Kidney epithelial cell (primary cell): Measurements from ENCODE around the gene TCF7L1. TPM values are rescaled to one million over a fixed set of nuclear protein-coding genes. Genes with fewer than 3 reads are reported as not detected.

ENCODE experiments used
- DNase-seq: peaks from one replicate; pipeline ENCODE4 v3.0.0-alpha.2; 2010; ENCODE audit warnings: low read depth
- H3K27me3 ChIP-seq: 2 replicates; pipeline ENCODE4 v1.6.0; 2011; ENCODE audit warnings: low read length; ENCODE audit not compliant: control insufficient read depth, insufficient read depth
- H3K36me3 ChIP-seq: 2 replicates; pipeline ENCODE4 v1.5.1; 2011; ENCODE audit warnings: low read length; ENCODE audit not compliant: control insufficient read depth, insufficient read depth
- H3K4me3 ChIP-seq: 2 replicates; pipeline ENCODE4 v1.5.1; 2011; ENCODE audit warnings: low read depth, mild to moderate bottlenecking, control low read depth, low read length
- total RNA-seq: library from RNA; depleted of rRNA; stranded (reverse); fragments of >200 nt; gene quantifications from 2 replicates; pipeline ENCODE4 v1.2.3, GENCODE V29; 2015
- TF ChIP-seq, protein P1 (sequence below): IDR thresholded peaks from 2 replicates; pipeline ENCODE4 v1.5.1; 2011; ENCODE audit warnings: mild to moderate bottlenecking, moderate library complexity, low read length, control low read depth, inconsistent platforms; ENCODE audit not compliant: insufficient read depth, poor library complexity, severe bottlenecking

The TCF7L1 gene
- total RNA-seq, 1 donor from 2014 or later = 4.3 TPM

DNA sequence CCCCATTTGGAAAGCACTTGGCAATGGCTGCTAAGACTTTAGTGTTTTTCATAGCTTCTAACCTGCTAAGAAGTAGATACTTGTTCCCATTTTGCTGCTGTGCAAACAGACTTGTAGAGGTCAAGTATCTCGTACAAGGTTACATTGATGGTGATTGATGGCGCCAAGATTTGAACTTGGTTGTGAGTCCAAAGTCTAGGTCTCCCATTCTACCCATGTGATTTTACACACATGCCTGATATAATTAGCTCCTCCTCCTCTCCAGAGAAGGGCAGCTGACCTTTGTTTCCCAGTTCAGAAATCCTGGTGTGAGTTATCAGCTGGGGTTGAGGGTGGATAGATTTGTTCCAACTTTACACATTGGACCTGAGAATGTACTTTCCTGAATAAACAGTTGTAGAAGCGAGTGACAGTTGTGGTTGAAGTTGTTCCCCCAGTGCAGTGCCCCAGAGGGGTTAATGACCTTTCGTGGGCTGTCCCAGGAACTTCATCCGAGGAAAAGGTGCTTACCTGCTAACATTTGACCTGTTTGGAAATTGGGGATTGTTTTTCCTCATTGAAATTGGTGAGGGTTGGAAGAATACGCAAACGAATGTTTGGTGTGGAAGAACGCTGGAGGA is 10.4 kb downstream of the TCF7L1 start:
- TF ChIP-seq, protein P1, sequence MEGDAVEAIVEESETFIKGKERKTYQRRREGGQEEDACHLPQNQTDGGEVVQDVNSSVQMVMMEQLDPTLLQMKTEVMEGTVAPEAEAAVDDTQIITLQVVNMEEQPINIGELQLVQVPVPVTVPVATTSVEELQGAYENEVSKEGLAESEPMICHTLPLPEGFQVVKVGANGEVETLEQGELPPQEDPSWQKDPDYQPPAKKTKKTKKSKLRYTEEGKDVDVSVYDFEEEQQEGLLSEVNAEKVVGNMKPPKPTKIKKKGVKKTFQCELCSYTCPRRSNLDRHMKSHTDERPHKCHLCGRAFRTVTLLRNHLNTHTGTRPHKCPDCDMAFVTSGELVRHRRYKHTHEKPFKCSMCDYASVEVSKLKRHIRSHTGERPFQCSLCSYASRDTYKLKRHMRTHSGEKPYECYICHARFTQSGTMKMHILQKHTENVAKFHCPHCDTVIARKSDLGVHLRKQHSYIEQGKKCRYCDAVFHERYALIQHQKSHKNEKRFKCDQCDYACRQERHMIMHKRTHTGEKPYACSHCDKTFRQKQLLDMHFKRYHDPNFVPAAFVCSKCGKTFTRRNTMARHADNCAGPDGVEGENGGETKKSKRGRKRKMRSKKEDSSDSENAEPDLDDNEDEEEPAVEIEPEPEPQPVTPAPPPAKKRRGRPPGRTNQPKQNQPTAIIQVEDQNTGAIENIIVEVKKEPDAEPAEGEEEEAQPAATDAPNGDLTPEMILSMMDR = no peak
- H3K27me3 ChIP-seq = no peaks in the 10 kb centered on the region
- peaks cover 1% of the 10 kb centered on the region for H3K36me3 ChIP-seq
- DNase-seq = no peak
- H3K4me3 ChIP-seq = no peak overlapping the region

DNA sequence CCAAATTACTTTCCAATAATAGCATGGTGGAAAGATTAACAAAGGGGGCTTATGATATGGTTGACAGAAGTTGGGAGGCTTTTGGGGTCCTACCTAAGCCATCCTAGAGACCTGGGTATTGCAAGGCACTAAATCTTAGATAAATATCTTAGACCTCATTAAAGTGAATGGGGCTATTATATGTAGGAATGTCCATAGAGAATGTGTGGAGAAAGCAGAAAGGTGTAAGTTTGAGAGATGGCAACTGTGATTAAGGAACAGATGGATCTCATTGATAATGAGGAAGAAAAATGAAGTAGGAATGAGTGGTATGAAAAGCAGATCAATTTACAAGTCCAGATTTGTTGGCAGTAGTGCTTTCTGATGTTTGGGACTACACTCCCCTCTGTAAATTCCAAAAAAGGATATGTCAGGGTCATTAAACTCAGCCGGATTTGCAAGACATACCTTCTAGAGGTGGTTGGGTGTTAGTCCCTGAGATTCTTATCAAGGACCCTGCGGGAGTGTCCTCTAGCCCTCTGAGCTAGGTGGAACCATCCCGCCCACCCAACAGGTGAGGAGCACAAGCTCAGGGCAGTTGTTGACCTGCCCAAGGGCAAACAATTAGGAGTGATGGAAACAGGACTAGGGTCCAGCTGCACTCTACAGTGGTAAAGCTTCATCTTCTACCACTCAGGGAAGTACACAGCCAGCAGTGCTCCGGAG is 12.1 kb downstream of the TCF7L1 start:
- TF ChIP-seq, protein P1 = no peak
- no peak overlapping the region for H3K4me3 ChIP-seq
- H3K36me3 ChIP-seq = peaks cover 1% of the 10 kb centered on the region
- no peak for DNase-seq
- H3K27me3 ChIP-seq = no peaks in the 10 kb centered on the region

DNA sequence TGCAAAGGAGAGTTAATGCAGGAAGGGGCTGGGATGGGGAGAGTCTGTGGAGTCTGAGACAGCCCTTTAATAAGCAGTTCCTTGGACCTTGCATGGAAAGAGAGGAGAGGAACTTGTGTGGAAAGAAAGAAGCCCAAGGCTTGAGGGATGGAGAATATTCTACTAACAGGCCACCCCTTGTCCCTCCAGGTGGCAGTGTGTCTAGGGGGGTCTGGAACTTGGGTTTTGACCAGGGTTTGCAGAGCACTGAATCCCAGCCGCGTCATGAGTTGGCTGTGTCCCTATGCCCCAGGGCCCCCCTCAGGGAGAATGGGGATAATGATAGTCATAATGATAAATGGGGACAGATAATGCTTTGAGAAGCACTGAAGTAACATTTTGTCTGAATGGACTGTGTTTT is 15.0 kb downstream of the TCF7L1 start:
- Histone ChIP-seq H3K4me3 (no peak overlapping the region), H3K36me3 (no peaks in the 10 kb centered on the region), H3K27me3 (no peaks in the 10 kb centered on the region)
- no peak for DNase-seq
- TF ChIP-seq, protein P1 = no peak

DNA sequence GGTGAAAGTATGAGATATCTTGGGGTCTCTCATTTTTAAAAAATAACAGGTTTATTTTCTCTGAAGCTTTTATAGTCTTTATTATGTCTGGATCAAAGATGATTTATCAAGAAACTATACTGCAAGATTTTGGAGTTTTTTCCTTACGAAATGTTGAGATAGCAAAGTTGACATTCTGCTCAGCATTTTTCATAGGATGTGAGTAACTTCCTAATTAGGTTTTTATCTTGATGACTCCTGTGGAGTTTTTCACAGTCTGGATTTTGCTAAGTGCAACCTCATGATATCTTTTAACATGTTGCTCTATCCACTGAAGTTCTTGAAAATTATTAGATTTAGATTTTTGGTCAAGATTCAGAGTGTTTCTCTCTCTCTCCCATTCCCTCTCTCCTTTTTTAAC is 17.8 kb downstream of the TCF7L1 start:
- TF ChIP-seq, protein P1 = no peak
- no peak for DNase-seq
- Histone ChIP-seq H3K36me3 (no peaks in the 10 kb centered on the region), H3K4me3 (no peak overlapping the region), H3K27me3 (no peaks in the 10 kb centered on the region)

DNA sequence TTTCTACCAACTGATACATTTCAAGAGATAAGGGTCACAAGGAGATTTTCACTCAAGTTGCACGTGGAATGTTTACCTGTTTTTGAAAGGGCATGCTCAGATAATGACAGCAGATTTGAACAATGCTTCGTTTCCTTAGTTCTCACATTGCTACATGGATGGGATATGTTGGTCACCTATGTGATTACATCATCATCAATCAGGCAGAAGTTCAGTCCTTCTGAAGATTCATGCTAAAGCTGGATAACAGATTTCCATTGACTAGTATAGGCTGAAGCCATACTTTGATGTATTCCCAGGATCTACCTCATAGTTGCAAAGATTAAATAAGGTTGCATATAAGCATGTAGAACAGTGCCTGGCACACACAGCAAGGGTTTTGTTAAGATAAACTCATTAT is 19.7 kb downstream of the TCF7L1 start:
- no peak for DNase-seq
- no peaks in the 10 kb centered on the region for H3K27me3 ChIP-seq
- H3K36me3 ChIP-seq = no peaks in the 10 kb centered on the region
- TF ChIP-seq, protein P1 = no peak
- no peak overlapping the region for H3K4me3 ChIP-seq
